H9 (cell line): Measurements from ENCODE around the gene SLC6A3. TPM values are rescaled to one million over a fixed set of nuclear protein-coding genes. Genes with fewer than 3 reads are reported as not detected.

Experiments used
- DNase-seq: peaks from one replicate; pipeline ENCODE4 v3.0.0-alpha.2; 2017
- H2AFZ ChIP-seq: one replicate; pipeline ENCODE4 v1.6.1; 2013; ENCODE audit warnings: mild to moderate bottlenecking, low read length, control low read depth, moderate library complexity
- H2AK5ac ChIP-seq: 2 replicates; pipeline ENCODE4 v1.6.1; 2013; ENCODE audit warnings: low read length, control low read depth, mixed read lengths; ENCODE audit not compliant: insufficient read length
- H2BK120ac ChIP-seq: one replicate; pipeline ENCODE4 v1.6.1; 2013; ENCODE audit warnings: low read depth, mild to moderate bottlenecking, low read length, control low read depth, inconsistent platforms; ENCODE audit not compliant: poor library complexity, severe bottlenecking
- H2BK12ac ChIP-seq: 2 replicates; pipeline ENCODE4 v1.6.1; 2013; ENCODE audit warnings: low read length, control low read depth, mixed read lengths, low read depth; ENCODE audit not compliant: insufficient read length
- H2BK15ac ChIP-seq: 2 replicates; pipeline ENCODE4 v1.6.1; 2013; ENCODE audit warnings: low read depth, low read length, control low read depth
- H2BK20ac ChIP-seq: one replicate; pipeline ENCODE4 v1.6.1; 2013; ENCODE audit warnings: low read depth, mild to moderate bottlenecking, low read length, control low read depth, inconsistent platforms; ENCODE audit not compliant: poor library complexity, severe bottlenecking
- H2BK5ac ChIP-seq: 2 replicates; pipeline ENCODE4 v1.6.1; 2013; ENCODE audit warnings: low read length, control low read depth, mixed read lengths; ENCODE audit not compliant: insufficient read length
- H3K14ac ChIP-seq: 2 replicates; pipeline ENCODE4 v1.6.1; 2013; ENCODE audit warnings: low read length, control low read depth; ENCODE audit not compliant: insufficient read depth
- H3K18ac ChIP-seq: 2 replicates; pipeline ENCODE4 v1.6.1; 2013; ENCODE audit warnings: low read depth, mild to moderate bottlenecking, mixed read lengths, low read length, control low read depth; ENCODE audit not compliant: insufficient read length
- H3K23ac ChIP-seq: 2 replicates; pipeline ENCODE4 v1.6.1; 2013; ENCODE audit warnings: low read length, control low read depth, mixed read lengths, low read depth; ENCODE audit not compliant: insufficient read length
- H3K23me2 ChIP-seq: 2 replicates; pipeline ENCODE4 v1.6.1; 2013; ENCODE audit warnings: low read depth, mild to moderate bottlenecking, mixed read lengths, low read length, control low read depth; ENCODE audit not compliant: insufficient read length, poor library complexity, severe bottlenecking
- H3K27ac ChIP-seq: 2 replicates; pipeline ENCODE4 v1.5.1; 2013; ENCODE audit warnings: low read length, control low read depth, mixed read lengths, low read depth; ENCODE audit not compliant: insufficient read length
- H3K27me3 ChIP-seq: 2 replicates; pipeline ENCODE4 v1.6.1; 2013; ENCODE audit warnings: low read length, control low read depth, inconsistent platforms; ENCODE audit not compliant: insufficient read depth
- H3K4ac ChIP-seq: 2 replicates; pipeline ENCODE4 v1.6.1; 2013; ENCODE audit warnings: low read depth, mild to moderate bottlenecking, control low read depth, inconsistent platforms, low read length, moderate library complexity
- H3K4me1 ChIP-seq: 2 replicates; pipeline ENCODE4 v1.6.1; 2013; ENCODE audit warnings: low read length, control low read depth, inconsistent platforms; ENCODE audit not compliant: insufficient read depth
- H3K4me2 ChIP-seq: 2 replicates; pipeline ENCODE4 v1.6.1; 2013; ENCODE audit warnings: low read length, control low read depth, mixed read lengths; ENCODE audit not compliant: insufficient read length, insufficient read depth
- H3K56ac ChIP-seq: 2 replicates; pipeline ENCODE4 v1.6.1; 2013; ENCODE audit warnings: low read depth, mild to moderate bottlenecking, mixed read lengths, low read length, control low read depth; ENCODE audit not compliant: insufficient read length
- H3K79me1 ChIP-seq: 2 replicates; pipeline ENCODE4 v1.6.1; 2013; ENCODE audit warnings: low read depth, mild to moderate bottlenecking, moderate library complexity, low read length, control low read depth, inconsistent platforms; ENCODE audit not compliant: insufficient read depth, poor library complexity, severe bottlenecking
- H3K79me2 ChIP-seq: 2 replicates; pipeline ENCODE4 v1.6.1; 2013; ENCODE audit warnings: low read length, control low read depth, inconsistent platforms; ENCODE audit not compliant: insufficient read depth
- H3K9ac ChIP-seq: 2 replicates; pipeline ENCODE4 v1.6.1; 2013; ENCODE audit warnings: low read length, control low read depth, mixed read lengths; ENCODE audit not compliant: insufficient read length; ENCODE audit errors: extremely low read depth
- H3K9me3 ChIP-seq: one replicate; pipeline ENCODE4 v1.6.1; 2013; ENCODE audit warnings: low read depth, low read length, inconsistent platforms; ENCODE audit not compliant: control insufficient read depth
- H3T11ph ChIP-seq: one replicate; pipeline ENCODE4 v1.6.1; 2013; ENCODE audit warnings: mild to moderate bottlenecking, low read length, control low read depth, inconsistent platforms
- H4K20me1 ChIP-seq: one replicate; pipeline ENCODE4 v1.6.1; 2013; ENCODE audit not compliant: control insufficient read depth, insufficient read length, insufficient read depth
- H4K5ac ChIP-seq: 2 replicates; pipeline ENCODE4 v1.6.1; 2013; ENCODE audit warnings: low read depth, mild to moderate bottlenecking, mixed read lengths, low read length, control low read depth; ENCODE audit not compliant: insufficient read length
- H4K8ac ChIP-seq: replicated peaks from 2 replicates; pipeline ENCODE4 v1.6.1; 2013; ENCODE audit warnings: low read length, control low read depth, mixed read lengths, low read depth; ENCODE audit not compliant: insufficient read length
- H4K91ac ChIP-seq: 2 replicates; pipeline ENCODE4 v1.6.1; 2013; ENCODE audit warnings: low read depth, mild to moderate bottlenecking, moderate library complexity, mixed read lengths, low read length, control low read depth; ENCODE audit not compliant: insufficient read length
- H3K27ac Mint-ChIP-seq, 3 experiments: 2 replicates in 2 of 3; 3 replicates in 1 of 3; pipeline ENCODE4 v1.8.0; 2020 to 2021; ENCODE audit warnings: mixed read lengths in 3 of 3, mild to moderate bottlenecking in 1 of 3, moderate library complexity in 1 of 3
- H3K27me3 Mint-ChIP-seq: 2 replicates; pipeline ENCODE4 v1.8.0; 2021; ENCODE audit warnings: low read depth, mild to moderate bottlenecking, moderate library complexity, mixed read lengths
- H3K36me3 Mint-ChIP-seq, 3 experiments: 2 replicates in 2 of 3; 3 replicates in 1 of 3; pipeline ENCODE4 v1.8.0; 2020 to 2021; ENCODE audit warnings: low read depth in 3 of 3, mixed read lengths in 3 of 3; ENCODE audit not compliant: insufficient read depth in 1 of 3
- H3K4me1 Mint-ChIP-seq, 2 experiments: 2 replicates each; pipeline ENCODE4 v1.8.0; 2020; ENCODE audit warnings: mixed read lengths in 2 of 2
- H3K4me3 Mint-ChIP-seq, 2 experiments: 2 replicates in 1 of 2; 3 replicates in 1 of 2; pipeline ENCODE4 v1.8.0; 2020 to 2021; ENCODE audit warnings: mild to moderate bottlenecking in 2 of 2, mixed read lengths in 2 of 2, moderate library complexity in 1 of 2
- H3K9me3 Mint-ChIP-seq, 2 experiments: 2 replicates in 1 of 2; 3 replicates in 1 of 2; pipeline ENCODE4 v1.8.0; 2020; ENCODE audit warnings: mild to moderate bottlenecking in 2 of 2, mixed read lengths in 2 of 2, moderate library complexity in 1 of 2
- WGBS: extraction: QIAGEN DNeasy Blood & Tissue Kit; methylation state at CpG from one replicate; pipeline ENCODE4 v1.1.7; 2013; ENCODE audit warnings: missing lambda C conversion rate, low lambda C conversion rate, mixed read lengths; ENCODE audit not compliant: insufficient read length; ENCODE audit errors: extremely low coverage; 5-methylcytosine and 5-hydroxymethylcytosine counted together
- total RNA-seq: library from RNA; stranded (reverse); gene quantifications from 2 replicates; pipeline ENCODE4 v1.2.1, GENCODE V29; 2021
- TF ChIP-seq, protein P1 (sequence below): fragments of 200-600 bp; sonication (generic); conservative IDR thresholded peaks from 3 replicates; pipeline ENCODE4 v1.8.0; 2021; ENCODE audit warnings: antibody characterized with exemption, mild to moderate bottlenecking

The SLC6A3 gene
- total RNA-seq, 1 experiment from 2014 or later, result 0.61 TPM

DNA sequence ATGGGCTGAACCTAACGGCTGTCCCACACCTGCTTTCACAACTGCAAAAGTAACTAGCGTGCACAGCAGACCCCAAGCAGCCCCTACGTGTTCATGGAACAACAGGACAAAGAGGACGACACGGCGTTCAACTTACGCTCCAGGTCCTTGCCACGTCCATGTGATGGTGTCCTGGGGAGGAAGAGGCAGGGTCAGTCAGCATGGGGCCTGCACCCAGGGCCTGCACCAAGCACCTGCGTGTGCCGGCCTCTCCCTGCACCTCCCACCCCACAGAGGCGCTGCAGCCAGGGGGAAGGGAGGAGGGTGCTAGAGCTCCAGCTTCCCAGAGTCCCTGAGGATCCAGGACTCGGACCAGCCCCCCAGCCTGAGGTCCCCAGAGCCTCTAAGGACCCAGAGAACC lies 35.6 kb upstream of the SLC6A3 start:
- Histone ChIP-seq H3K23ac (no peak overlapping the region), H2AK5ac (no peak overlapping the region), H3T11ph (no peak overlapping the region), H2AFZ (no peak overlapping the region), H3K9ac (no peak overlapping the region), H4K8ac (no peak overlapping the region), H3K9me3 (no peaks in the 10 kb centered on the region), H2BK5ac (no peak overlapping the region), H3K18ac (no peak overlapping the region), H2BK12ac (no peak overlapping the region), H3K4me2 (no peak overlapping the region), H4K20me1 (peaks cover 2% of the 10 kb centered on the region), H2BK20ac (no peak overlapping the region), H3K4ac (no peak overlapping the region), H3K56ac (no peak overlapping the region), H4K91ac (no peak overlapping the region), H3K23me2 (no peaks in the 10 kb centered on the region), H3K4me1 (no peaks in the 10 kb centered on the region), H2BK120ac (no peak overlapping the region), H3K79me2 (no peaks in the 10 kb centered on the region), H3K27ac (no peak overlapping the region), H3K14ac (no peak overlapping the region), H3K27me3 (no peaks in the 10 kb centered on the region), H2BK15ac (no peak overlapping the region), H3K79me1 (no peaks in the 10 kb centered on the region), H4K5ac (no peak overlapping the region)
- TF ChIP-seq, protein P1, sequence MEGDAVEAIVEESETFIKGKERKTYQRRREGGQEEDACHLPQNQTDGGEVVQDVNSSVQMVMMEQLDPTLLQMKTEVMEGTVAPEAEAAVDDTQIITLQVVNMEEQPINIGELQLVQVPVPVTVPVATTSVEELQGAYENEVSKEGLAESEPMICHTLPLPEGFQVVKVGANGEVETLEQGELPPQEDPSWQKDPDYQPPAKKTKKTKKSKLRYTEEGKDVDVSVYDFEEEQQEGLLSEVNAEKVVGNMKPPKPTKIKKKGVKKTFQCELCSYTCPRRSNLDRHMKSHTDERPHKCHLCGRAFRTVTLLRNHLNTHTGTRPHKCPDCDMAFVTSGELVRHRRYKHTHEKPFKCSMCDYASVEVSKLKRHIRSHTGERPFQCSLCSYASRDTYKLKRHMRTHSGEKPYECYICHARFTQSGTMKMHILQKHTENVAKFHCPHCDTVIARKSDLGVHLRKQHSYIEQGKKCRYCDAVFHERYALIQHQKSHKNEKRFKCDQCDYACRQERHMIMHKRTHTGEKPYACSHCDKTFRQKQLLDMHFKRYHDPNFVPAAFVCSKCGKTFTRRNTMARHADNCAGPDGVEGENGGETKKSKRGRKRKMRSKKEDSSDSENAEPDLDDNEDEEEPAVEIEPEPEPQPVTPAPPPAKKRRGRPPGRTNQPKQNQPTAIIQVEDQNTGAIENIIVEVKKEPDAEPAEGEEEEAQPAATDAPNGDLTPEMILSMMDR, result no peak
- Mint-ChIP-seq H3K4me1 (peaks cover 6 to 9% of the 10 kb centered on the region in 2 experiments), H3K27me3 (no peaks in the 10 kb centered on the region), H3K36me3 (peaks cover 26 to 74% (median 62%) of the 10 kb centered on the region in 3 experiments; a peak in 6 of 7 replicates), H3K9me3 (no peaks in the 10 kb centered on the region), H3K4me3 (no peak overlapping the region), H3K27ac (peak overlapping the region; percentile 75 to 92 (median 89))
- DNase-seq, result no peak
- WGBS, result no CpG with 5 or more reads among the region's 12 CpGs
